HG03060 (cell line): ENCODE data around the gene PIK3R5.
"Not testable (repeated sequence)": the region's sequence is repeated elsewhere in the genome, so short reads cannot be mapped to it uniquely, and the experiment has no call there.

Experiments
- ATAC-seq: cut with Tn5 transposase; IDR thresholded peaks from one replicate; pipeline ENCODE4 v1.9.1; 2021; ENCODE audit warnings: low read depth, moderate number of reproducible peaks; ENCODE audit not compliant: unreplicated experiment

Gene PIK3R5

DNA sequence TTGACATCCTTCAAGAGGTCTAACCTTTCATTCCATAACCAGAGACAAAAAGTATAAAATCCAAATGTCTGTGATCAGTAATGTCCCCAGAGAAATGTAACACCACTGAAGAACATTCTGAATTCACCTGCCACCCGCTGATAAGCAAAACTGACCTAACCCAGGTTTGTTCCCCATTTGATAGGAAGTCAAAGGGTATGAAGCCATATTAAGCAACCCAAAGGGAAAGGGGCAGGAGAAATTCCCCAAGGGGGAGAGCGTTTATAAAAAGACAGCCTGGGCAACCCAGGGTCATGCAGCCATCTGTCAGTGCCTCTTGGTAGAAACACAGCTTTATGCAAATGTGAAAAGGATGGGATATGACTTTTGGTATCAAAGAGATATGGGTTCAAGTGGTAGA lies 67.4 kb downstream of the PIK3R5 start:
- no peak for ATAC-seq

GRCh38 chr17:8896641-8897635 lies 68.6 kb downstream of the PIK3R5 start:
- ATAC-seq = no peak

GRCh38 chr17:8896087-8896486 lies 69.4 kb downstream of the PIK3R5 start:
- ATAC-seq = no peak

- ATAC-seq = no peak
These were observed 70.6 kb downstream of the PIK3R5 start for GRCh38 chr17:8894673-8895578.

DNA sequence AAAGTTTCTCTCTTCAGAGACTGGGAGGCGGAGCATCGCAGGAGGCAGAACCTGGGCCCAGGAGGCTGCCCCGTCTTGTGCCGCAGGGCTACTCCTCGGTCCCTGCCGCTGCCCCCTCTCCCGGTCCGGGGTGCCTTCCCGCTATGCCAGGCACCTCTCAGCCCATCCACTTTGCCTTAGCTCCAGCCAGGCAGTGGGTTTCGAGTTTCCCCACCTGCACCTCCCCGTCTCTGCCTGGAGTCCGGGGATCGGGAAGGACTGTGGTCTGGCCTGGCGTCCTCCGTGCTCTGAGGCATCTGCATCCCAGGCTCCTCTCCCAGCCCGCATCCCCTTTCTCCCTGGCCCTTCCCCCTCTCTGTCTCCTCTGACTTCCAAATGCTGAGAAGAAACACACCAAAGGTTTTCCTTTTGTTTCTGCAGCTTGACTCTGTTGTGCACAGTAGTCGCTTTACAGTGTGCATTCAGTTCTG lies 71.3 kb downstream of the PIK3R5 start:
- no peak for ATAC-seq

- no peak for ATAC-seq
These were observed 71.8 kb downstream of the PIK3R5 start for GRCh38 chr17:8893621-8894201.

DNA sequence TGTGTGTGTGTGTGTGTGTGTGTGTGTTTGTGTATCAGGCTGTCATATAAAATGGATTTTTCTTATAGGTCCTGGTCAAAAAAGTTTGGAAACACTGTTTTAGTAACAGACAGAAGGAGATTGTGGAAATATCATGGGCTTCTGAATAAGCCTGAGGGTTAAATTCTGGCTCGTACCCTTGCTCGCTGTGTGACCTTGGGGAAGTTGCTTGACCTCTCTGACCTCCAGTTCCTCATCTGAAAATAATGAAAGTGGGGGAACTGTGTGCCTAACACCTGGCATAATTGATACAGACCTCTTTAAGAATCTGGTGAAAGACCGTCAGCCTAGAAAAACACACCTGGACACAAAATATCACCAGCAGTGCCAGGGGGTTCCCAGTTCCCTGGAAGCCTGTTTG lies 72.4 kb downstream of the PIK3R5 start:
- no peak for ATAC-seq

GRCh38 chr17:8892338-8892690 lies 73.2 kb downstream of the PIK3R5 start:
- ATAC-seq = peak; percentile 54

DNA sequence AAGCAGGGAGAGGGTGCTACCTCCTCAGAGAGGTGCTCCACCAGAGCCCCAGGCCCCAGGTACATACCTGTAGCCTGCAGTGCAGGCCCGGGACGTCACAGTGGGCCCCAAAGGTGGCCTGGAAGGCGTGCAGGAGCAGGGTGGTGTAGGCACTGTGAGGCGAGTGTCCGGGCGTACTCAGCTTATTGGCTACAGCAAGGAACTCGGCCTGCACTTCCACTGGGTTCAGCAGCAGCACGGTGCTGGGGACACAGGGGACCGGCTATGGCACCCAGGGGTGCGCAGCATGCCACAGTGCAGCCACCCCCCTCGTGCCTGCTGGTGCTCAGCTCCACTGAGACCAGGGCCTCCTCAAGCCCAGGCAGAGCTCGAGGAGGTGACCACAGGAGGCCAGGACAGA lies 74.8 kb downstream of the PIK3R5 start:
- no peak for ATAC-seq

DNA sequence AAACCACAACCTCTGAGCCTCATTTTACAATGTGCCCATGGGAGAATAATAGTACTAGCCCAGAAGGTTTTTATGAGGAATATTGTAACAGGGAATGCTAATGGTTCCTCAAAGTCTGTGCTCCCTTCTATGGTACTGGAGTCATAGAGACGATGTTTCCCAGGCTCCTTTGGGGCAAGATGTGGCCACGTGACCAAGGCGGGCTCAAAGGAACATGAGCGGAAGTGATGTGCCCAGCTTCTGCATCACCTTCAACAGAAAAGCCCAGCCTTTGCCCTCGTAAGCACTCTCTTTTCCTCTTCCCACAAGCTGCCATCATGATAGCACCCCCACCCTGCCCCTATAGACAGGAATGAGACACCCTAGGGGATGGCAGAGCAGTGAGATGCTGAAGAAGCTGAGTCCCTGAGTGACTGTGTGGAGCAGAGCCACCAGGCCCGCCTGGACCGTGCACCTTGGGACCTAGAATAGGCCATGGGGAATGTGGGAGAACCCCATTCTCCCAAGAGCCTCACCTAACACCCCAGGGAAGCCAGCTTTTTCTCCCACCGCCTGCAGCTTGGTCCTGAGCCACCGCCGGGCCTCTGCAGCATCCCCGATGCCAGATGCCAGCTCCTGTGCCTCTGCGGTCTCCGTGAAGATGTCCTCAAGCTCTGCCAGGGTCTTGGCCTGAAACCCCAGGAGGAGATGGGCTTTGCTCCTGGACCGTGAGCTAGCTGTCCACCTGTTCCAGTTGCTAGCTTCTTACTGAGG lies 75.9 kb downstream of the PIK3R5 start:
- ATAC-seq = no peak

- no peak for ATAC-seq
These were observed 76.7 kb downstream of the PIK3R5 start for GRCh38 chr17:8888704-8889302.

DNA sequence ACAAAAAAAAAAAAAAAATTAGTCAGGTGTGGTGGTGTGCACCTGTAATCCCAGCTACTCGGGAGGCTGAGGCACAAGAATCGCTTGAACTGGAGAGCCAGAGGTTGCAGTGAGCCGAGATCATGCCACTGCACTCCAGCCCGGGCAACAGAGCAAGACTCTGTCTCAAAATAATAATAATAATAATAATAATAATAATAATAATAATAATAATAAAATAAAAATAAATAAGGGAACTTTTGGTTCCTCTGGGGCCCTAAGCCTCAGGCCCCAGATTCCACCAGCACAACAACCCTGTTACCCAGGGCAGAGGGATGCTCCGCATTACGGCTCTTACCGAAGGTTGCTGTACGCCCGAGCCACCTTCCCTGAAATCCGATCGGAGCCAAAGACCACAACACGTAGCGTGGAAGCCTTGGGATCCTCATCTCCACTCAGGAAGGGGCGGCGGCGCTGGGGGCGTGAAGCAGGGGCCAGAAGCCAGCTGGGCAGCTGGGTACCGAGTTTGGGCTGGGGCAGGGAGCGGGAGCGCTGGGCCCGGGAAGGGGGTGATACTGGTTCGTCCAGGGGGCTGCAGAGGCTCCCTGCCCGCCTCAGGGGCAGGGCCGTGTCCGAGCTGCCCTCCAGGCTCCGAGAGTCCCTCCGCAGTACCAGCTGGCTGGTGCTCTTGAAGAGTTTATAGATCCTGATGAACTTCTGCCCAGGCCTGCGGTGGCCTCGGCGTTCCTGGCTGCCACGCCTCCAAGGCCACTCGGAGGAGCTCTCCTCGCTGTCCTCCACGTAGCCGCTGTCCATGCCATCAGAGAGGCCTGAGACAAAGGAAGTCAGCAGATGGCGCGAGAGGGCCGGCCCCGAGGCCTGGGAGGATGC lies 77.4 kb downstream of the PIK3R5 start:
- ATAC-seq = no peak

DNA sequence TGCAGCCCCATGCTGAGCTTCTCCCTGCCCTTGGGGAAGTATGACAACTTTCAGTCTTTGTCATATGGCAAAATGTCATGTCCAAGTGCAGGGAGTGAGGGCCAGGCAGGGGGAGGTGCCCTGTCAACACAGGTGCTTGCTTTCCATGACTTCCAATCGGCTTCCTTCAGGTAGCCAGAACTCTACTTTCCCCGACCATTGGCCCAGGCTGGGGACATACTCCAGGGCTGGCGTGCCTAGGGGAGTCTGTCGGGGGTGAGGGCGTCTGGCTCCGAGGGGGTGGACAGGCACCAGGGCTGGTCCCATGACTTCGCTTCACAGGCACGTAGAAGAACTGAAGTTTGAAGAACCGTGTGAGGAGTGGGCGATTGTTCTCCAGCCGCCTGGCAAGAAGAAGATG lies 78.2 kb downstream of the PIK3R5 start:
- ATAC-seq = no peak

DNA sequence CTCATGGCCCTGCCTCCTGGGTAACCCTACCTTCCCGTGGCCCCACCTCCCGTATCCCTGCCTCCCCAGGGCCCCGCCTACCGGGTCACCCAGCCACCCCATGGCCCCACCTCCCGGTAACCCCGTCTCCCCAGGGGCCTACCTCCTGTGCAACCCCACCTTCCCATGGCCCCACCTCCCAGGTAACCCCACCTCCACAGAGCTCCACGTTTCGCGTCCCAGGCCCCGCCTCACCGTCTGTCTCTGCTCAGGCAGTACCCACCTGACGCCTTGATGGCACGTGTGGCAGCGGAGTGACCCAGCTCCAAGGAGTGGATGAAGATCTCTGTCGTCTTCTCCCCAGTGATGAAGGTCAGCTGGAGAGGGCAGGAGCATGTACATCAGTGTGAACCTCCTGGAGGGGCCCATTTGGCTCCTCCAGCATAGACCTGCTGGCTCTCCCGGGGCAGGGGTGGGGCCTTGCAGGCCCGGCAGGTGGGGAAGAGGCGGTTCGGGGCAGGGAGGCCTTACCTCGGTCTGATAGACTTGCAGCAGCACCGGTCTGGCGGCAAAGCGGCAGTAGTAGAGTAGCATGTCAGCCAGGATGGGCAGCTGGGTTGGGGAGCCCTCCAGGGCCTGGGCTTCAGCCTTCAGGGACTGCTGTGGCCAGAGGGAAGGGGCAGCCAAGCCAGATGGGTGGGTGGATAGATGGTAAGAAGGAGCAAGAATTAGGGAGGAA lies 79.4 kb downstream of the PIK3R5 start:
- ATAC-seq = no peak

DNA sequence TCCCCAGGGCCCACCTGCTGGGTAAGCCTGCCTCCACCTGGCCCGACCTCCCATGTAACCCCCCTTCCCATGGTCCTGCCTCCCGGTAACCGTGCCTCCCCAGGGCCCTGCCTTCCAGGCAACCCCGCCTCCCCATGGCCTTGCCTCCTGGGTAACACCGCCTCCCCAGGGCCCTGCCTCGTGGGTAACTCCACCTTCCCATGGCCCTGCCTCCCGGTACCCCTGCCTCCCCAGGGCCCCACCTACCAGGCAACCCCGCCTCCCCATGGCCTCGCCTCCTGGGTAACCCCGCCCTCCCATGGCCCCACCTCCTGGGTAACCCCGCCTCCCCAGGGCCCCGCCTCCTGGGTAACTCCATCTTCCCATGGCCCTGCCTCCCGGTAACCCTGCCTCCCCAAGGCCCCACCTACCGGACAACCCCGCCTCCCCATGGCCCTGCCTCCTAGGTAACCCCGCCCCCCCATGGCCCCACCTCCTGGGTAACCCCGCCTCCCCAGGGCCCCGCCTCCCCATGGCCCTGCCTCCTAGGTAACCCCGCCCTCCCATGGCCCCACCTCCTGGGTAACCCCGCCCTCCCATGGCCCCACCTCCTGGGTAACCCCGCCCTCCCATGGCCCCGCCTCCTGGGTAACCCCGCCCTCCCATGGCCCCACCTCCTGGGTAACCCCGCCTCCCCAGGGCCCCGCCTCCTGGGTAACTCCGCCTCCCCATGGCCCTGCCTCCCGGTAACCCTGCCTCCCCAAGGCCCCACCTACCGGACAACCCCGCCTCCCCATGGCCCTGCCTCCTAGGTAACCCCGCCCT lies 80.1 kb downstream of the PIK3R5 start:
- ATAC-seq = not testable (repeated sequence)

- ATAC-seq = no peak
These were observed 81.0 kb downstream of the PIK3R5 start for GRCh38 chr17:8884336-8884990.

- ATAC-seq = no peak
These were observed 82.2 kb downstream of the PIK3R5 start for GRCh38 chr17:8883353-8883752.
